WERI-Rb-1 (cell line): ENCODE results near the gene TTC22.

Experiments
- DNase-seq: peaks from one replicate; pipeline ENCODE4 v3.0.0-alpha.2; 2020
- H3K27ac ChIP-seq: fragments of 250-450 bp; sonication (Bioruptor Pico); 2 replicates; pipeline ENCODE4 v1.5.1; 2020; ENCODE audit warnings: mild to moderate bottlenecking, moderate library complexity
- H3K27me3 ChIP-seq: fragments of 250-450 bp; sonication (Bioruptor Pico); 2 replicates; pipeline ENCODE4 v1.5.1; 2021; ENCODE audit warnings: mild to moderate bottlenecking, low read depth, moderate library complexity; ENCODE audit not compliant: insufficient read depth, severe bottlenecking
- H3K36me3 ChIP-seq: fragments of 250-450 bp; sonication (Bioruptor Pico); 2 replicates; pipeline ENCODE4 v1.5.1; 2020; ENCODE audit warnings: mild to moderate bottlenecking, moderate library complexity
- H3K4me3 ChIP-seq: 2 replicates; pipeline ENCODE4 v1.5.1; 2011; ENCODE audit warnings: low read depth, mild to moderate bottlenecking, control low read depth, low read length
- H3K9me3 ChIP-seq: fragments of 250-450 bp; sonication (Bioruptor Pico); 2 replicates; pipeline ENCODE4 v1.5.1; 2021; ENCODE audit warnings: mild to moderate bottlenecking, moderate library complexity; ENCODE audit not compliant: severe bottlenecking
- CTCF ChIP-seq: IDR thresholded peaks from 2 replicates; pipeline ENCODE4 v1.5.1; 2011; ENCODE audit warnings: low read depth, mild to moderate bottlenecking, control low read depth, inconsistent platforms, low read length

The TTC22 gene

DNA sequence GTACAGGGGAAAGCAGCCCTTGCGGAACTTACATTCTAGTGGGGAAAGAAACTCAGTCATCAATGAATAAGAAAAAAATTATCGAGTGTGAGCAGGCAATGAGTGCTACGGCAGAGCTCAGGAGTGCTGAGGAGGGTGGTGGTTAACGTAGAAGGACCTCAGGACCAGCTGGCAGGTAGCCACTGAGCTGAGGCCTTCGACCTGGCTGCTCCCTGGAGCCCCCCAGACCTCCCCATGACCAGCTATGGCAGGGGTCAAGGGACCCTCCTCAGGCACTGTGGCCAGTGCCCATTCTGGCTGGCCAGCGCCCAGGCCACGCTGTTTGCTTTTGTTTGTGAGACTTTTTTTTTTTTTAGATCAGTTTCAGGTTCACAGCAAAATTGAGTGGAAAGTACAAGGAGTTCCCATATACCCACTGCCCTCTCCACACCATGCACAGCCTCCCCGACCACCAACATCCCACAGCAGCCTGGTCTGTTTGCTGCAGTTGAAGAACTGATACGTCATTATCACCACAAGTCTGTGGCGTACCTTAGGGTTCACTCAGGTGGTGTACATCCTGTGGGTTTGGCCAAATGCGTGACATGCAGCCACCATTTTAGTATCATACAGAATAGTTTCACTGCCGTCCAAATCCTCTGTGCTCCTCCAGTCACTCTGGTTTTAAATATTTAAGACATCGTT is 11.8 kb upstream of the TTC22 start:
- no peak for TF ChIP-seq CTCF
- Histone ChIP-seq H3K27me3 (no peaks in the 10 kb centered on the region), H3K27ac (no peak overlapping the region), H3K4me3 (no peak overlapping the region), H3K36me3 (no peaks in the 10 kb centered on the region), H3K9me3 (no peaks in the 10 kb centered on the region)
- DNase-seq, result no peak

DNA sequence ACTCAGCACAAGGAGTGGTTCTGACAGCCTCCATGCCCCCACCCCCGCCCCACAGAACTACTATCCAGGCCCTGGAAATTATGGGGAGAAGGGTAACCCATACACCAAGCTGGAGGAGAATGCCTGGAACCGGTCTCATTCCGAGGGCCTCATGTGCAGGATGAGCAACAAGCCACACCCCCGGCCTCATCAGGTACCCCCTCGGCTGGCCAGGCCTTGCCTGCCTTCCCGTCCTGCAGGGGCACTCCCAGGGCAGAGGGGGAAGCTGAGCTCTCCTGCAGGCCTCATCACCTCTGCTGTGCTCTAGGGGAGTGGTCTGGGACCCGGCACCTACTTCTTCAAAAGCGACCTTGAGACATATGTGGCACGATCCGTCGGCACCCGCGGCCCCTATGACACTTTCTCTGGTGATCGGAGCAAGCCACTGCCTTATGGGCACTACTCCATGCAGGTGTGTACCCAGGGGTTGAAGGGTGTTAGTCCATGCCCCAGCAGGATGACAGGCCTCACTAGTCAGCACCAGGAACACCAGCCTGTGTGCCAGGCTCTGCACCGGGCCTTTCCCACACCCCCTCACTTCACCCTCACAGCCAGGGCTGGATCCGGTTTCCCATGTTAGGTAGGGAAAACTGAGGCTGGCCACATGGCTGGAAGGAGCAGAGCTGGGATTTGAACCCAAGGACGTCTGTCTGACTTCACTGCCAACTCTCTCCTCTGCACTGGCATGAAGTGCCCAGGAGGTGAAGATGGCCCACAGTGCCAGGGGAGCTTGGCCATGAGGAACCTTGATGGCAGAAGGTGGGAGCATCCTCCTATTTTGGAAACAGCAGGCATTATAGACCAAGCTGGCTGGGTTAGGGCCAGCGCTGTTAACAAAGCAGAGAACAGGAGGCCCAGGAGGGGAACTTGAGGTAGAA is 10.9 kb upstream of the TTC22 start:
- TF ChIP-seq CTCF, result no peak
- Histone ChIP-seq H3K9me3 (no peaks in the 10 kb centered on the region), H3K36me3 (no peaks in the 10 kb centered on the region), H3K27ac (no peak overlapping the region), H3K27me3 (no peaks in the 10 kb centered on the region), H3K4me3 (no peak overlapping the region)
- DNase-seq, result no peak

GRCh38 chr1:54811066-54811465 is 9.9 kb upstream of the TTC22 start:
- no peak overlapping the region for H3K27ac ChIP-seq
- TF ChIP-seq CTCF, result no peak
- H3K27me3 ChIP-seq, result no peaks in the 10 kb centered on the region
- DNase-seq, result no peak
- H3K4me3 ChIP-seq, result no peak overlapping the region
- no peaks in the 10 kb centered on the region for H3K9me3 ChIP-seq
- no peaks in the 10 kb centered on the region for H3K36me3 ChIP-seq

- Histone ChIP-seq H3K36me3 (no peaks in the 10 kb centered on the region), H3K4me3 (no peak overlapping the region), H3K9me3 (no peaks in the 10 kb centered on the region), H3K27me3 (no peaks in the 10 kb centered on the region), H3K27ac (no peak overlapping the region)
- DNase-seq, result peak; percentile 82
- peak; percentile 96 for TF ChIP-seq CTCF
These were observed 9.2 kb upstream of the TTC22 start for GRCh38 chr1:54810153-54810942.

DNA sequence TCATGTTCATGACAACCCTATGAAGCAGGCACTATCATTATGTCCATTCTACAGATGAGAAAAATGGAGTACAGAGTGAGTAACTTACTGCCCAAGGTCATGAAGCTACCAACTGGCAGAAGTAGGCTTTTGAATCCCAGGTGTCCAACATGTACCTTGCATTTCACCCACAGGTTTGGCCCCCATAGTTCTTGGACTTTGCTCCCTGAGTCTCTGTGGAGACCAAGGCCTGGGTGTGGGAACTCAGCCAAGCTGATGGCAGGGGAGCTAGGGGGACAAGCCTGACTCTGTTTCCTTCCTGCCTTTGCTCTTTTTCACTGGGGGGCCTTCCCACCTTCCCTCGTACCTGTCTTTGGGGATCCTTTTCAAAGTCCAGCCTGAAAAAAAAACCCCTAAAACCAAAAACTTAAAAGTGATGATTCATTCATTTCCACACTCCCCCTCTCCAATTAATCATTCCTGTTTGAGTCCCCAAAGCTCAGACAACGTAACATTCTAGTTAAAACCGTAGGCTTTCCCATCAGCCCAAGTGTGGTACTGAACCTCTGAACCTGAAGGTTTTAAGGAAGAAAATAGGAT is 8.5 kb upstream of the TTC22 start:
- H3K9me3 ChIP-seq, result no peaks in the 10 kb centered on the region
- TF ChIP-seq CTCF, result no peak
- no peak overlapping the region for H3K4me3 ChIP-seq
- H3K27ac ChIP-seq, result no peak overlapping the region
- no peaks in the 10 kb centered on the region for H3K36me3 ChIP-seq
- no peak for DNase-seq
- H3K27me3 ChIP-seq, result no peaks in the 10 kb centered on the region
